ENCODE data around the gene DNER. TPM values are rescaled to one million over a fixed set of nuclear protein-coding genes. Genes with fewer than 3 reads are reported as not detected.

DNER gene
- total RNA-seq, 2 donors from 2014 or later, result 0.11 to 0.18 TPM

GRCh38 chr2:229371086-229371485 lies 343.3 kb downstream of the DNER start:
- Histone ChIP-seq H3K36me3 (ENCODE audit: control insufficient read depth, insufficient read depth, low read length) (no peaks in the 10 kb centered on the region), H3K4me3 (ENCODE audit: low read length) (no peak overlapping the region), H3K4me1 (ENCODE audit: control insufficient read depth, insufficient read depth, low read length) (no peaks in the 10 kb centered on the region), H3K27ac (ENCODE audit: low read depth, low read length) (no peak overlapping the region), H3K27me3 (ENCODE audit: control insufficient read depth, insufficient read depth, low read length, poor library complexity, severe bottlenecking) (no peaks in the 10 kb centered on the region), H3K9ac (ENCODE audit: extremely low read depth, low read length, poor library complexity, severe bottlenecking) (no peak overlapping the region), H3K9me3 (ENCODE audit: control insufficient read depth, low read length) (no peaks in the 10 kb centered on the region)
- no peak for DNase-seq
- no peaks in the 10 kb centered on the region for H3K27me3 Mint-ChIP-seq (ENCODE audit: insufficient read depth)
- no peak overlapping the region for H3K27ac Mint-ChIP-seq
- no peak overlapping the region for H3K4me3 Mint-ChIP-seq
- H3K4me1 Mint-ChIP-seq, result no peaks in the 10 kb centered on the region
- H3K9me3 Mint-ChIP-seq, result peaks cover 5% of the 10 kb centered on the region
- H3K36me3 Mint-ChIP-seq (ENCODE audit: low read depth), result no peaks in the 10 kb centered on the region
- 95 to 97% methylated on average over 3 of the region's 3 CpGs for WGBS, 2 experiments (ENCODE audit: insufficient coverage in 1 of 2, insufficient read length in 1 of 2)
- no peak for TF ChIP-seq CTCF (conservative IDR thresholded peaks at IDR 0.05)

GRCh38 chr2:229370509-229370908 lies 343.8 kb downstream of the DNER start:
- Mint-ChIP-seq H3K36me3 (ENCODE audit: low read depth) (no peaks in the 10 kb centered on the region), H3K9me3 (peaks cover 5% of the 10 kb centered on the region), H3K4me1 (no peaks in the 10 kb centered on the region), H3K27ac (no peak overlapping the region), H3K4me3 (no peak overlapping the region), H3K27me3 (ENCODE audit: insufficient read depth) (no peaks in the 10 kb centered on the region)
- no peak overlapping the region for H3K9ac ChIP-seq (ENCODE audit: extremely low read depth, low read length, poor library complexity, severe bottlenecking)
- H3K27me3 ChIP-seq (ENCODE audit: control insufficient read depth, insufficient read depth, low read length, poor library complexity, severe bottlenecking), result no peaks in the 10 kb centered on the region
- no peak for TF ChIP-seq CTCF (conservative IDR thresholded peaks at IDR 0.05)
- H3K27ac ChIP-seq (ENCODE audit: low read depth, low read length), result no peak overlapping the region
- WGBS, 2 experiments (ENCODE audit: insufficient coverage in 1 of 2, insufficient read length in 1 of 2), result 90 to 95% methylated on average over 3 of the region's 3 CpGs
- no peaks in the 10 kb centered on the region for H3K4me1 ChIP-seq (ENCODE audit: control insufficient read depth, insufficient read depth, low read length)
- H3K36me3 ChIP-seq (ENCODE audit: control insufficient read depth, insufficient read depth, low read length), result no peaks in the 10 kb centered on the region
- H3K4me3 ChIP-seq (ENCODE audit: low read length), result no peak overlapping the region
- DNase-seq, result no peak
- no peaks in the 10 kb centered on the region for H3K9me3 ChIP-seq (ENCODE audit: control insufficient read depth, low read length)

GRCh38 chr2:229363185-229363814 lies 351.1 kb downstream of the DNER start:
- Histone ChIP-seq H3K27me3 (ENCODE audit: control insufficient read depth, insufficient read depth, low read length, poor library complexity, severe bottlenecking) (no peaks in the 10 kb centered on the region), H3K36me3 (ENCODE audit: control insufficient read depth, insufficient read depth, low read length) (no peaks in the 10 kb centered on the region), H3K27ac (ENCODE audit: low read depth, low read length) (no peak overlapping the region), H3K4me3 (ENCODE audit: low read length) (no peak overlapping the region), H3K9ac (ENCODE audit: extremely low read depth, low read length, poor library complexity, severe bottlenecking) (no peak overlapping the region), H3K4me1 (ENCODE audit: control insufficient read depth, insufficient read depth, low read length) (no peaks in the 10 kb centered on the region), H3K9me3 (ENCODE audit: control insufficient read depth, low read length) (no peaks in the 10 kb centered on the region)
- no peaks in the 10 kb centered on the region for H3K9me3 Mint-ChIP-seq
- DNase-seq, result no peak
- no peak for TF ChIP-seq CTCF (conservative IDR thresholded peaks at IDR 0.05)
- no peak overlapping the region for H3K4me3 Mint-ChIP-seq
- WGBS, 2 experiments (ENCODE audit: insufficient coverage in 1 of 2, insufficient read length in 1 of 2), result 85 to 100% methylated on average over 2 to 5 of the region's 5 CpGs
- H3K4me1 Mint-ChIP-seq, result no peaks in the 10 kb centered on the region
- no peaks in the 10 kb centered on the region for H3K36me3 Mint-ChIP-seq (ENCODE audit: low read depth)
- H3K27ac Mint-ChIP-seq, result no peak overlapping the region
- H3K27me3 Mint-ChIP-seq (ENCODE audit: insufficient read depth), result no peaks in the 10 kb centered on the region
